ENCODE results near the gene SOCS3. TPM values are rescaled to one million over a fixed set of nuclear protein-coding genes. Genes with fewer than 3 reads are reported as not detected.

The SOCS3 gene
- total and polyA plus RNA-seq, 10 of the 15 experiments (the other 5 are each of a cell fraction or from before 2014, with no cell fraction given): 0.05 to 3.9 (median 1.0) TPM

DNA sequence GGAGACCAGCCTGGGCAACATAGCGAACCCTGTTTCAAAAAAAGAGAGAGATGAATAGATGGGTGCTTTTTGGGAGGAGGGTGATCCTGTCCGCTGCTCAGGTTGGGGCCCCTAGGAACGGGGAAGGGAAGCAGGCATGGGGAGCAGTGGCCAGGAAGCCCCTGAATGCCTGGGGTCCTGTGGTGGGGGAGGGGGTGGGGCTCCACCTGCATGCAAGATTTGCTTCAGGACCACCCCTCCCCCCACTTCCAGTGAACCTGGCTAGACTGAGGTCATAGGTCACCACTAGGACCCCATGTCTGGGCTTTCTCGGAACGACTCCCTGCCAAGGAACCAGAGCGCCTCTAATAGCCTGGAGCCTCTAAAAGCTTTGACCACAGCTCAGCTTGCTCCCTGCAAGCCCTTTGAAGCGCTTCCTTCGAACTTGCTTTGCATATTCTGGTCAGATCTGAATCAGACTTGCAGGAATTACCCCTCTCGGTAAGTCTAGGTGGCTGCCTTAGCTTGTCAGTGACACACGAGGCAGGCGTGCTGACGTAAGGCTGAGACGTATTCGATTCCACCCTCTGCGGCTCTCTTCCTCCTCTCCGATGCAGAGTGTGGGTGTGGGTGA lies 3.7 kb downstream of the SOCS3 start (continued):
- TF ChIP-seq BACH1 (IDR thresholded peaks at IDR 0.05; ENCODE audit: borderline replicate concordance) (peak; percentile 63; the same call in 1 of the 2 replicates), RUNX3 (IDR thresholded peaks at IDR 0.05; ENCODE audit: low read length) (peak; percentile 94), NR2F1 (conservative IDR thresholded peaks at IDR 0.05) (peak; percentile 99), SIN3A (IDR thresholded peaks at IDR 0.05; ENCODE audit: low read depth, low read length) (no peak), TCF3 (IDR thresholded peaks at IDR 0.05; ENCODE audit: borderline replicate concordance, insufficient read depth, low read depth, low read length) (peak; percentile 85), ATF7 (IDR thresholded peaks at IDR 0.05; ENCODE audit: low read depth) (peak; percentile 94), TARDBP (IDR thresholded peaks at IDR 0.05; ENCODE audit: borderline replicate concordance) (no peak), CHD2 (IDR thresholded peaks at IDR 0.05; ENCODE audit: borderline replicate concordance, low read depth, low read length) (peak; percentile 90), POLR2A (IDR thresholded peaks at IDR 0.05; ENCODE audit: low read depth, low read length) (peak; percentile 66), POLR2AphosphoS5 (IDR thresholded peaks at IDR 0.05; ENCODE audit: low read length) (peak; percentile 91), JUNB (IDR thresholded peaks at IDR 0.05) (peak; percentile 70), PAX5 (IDR thresholded peaks at IDR 0.05; ENCODE audit: borderline replicate concordance, low read depth, low read length) (peak; percentile 95), EP300 (IDR thresholded peaks at IDR 0.05; ENCODE audit: borderline replicate concordance in 1 of 2, control insufficient read depth in 1 of 2, low read depth in 2 of 2, low read length in 2 of 2) (peak; percentile 98 to 99), TBL1XR1 (IDR thresholded peaks at IDR 0.05; ENCODE audit: low read depth, low read length) (peak; percentile 78; the same call in 1 of the 2 replicates), POLR2AphosphoS2 (IDR thresholded peaks at IDR 0.05; ENCODE audit: low read depth, low read length) (0 out of 2 replicates have a peak, but pooled peaks have one; percentile 45), SMAD1 (IDR thresholded peaks at IDR 0.05; ENCODE audit: low read depth, partially characterized antibody) (peak; percentile 44), MEF2A (IDR thresholded peaks at IDR 0.05; ENCODE audit: insufficient read depth, low read depth, low read length) (peak; percentile 70; the same call in 1 of the 2 replicates), BHLHE40 (IDR thresholded peaks at IDR 0.05; ENCODE audit: borderline replicate concordance in 1 of 2, low read depth in 2 of 2, low read length in 1 of 2) (peak; percentile 87 to 91), NR2C2 (IDR thresholded peaks at IDR 0.05; ENCODE audit: borderline replicate concordance, control insufficient read depth, insufficient read length, low read depth) (peak; percentile 58), IKZF1 (conservative IDR thresholded peaks at IDR 0.05) (peak; percentile 96), SMC3 (IDR thresholded peaks at IDR 0.05; ENCODE audit: borderline replicate concordance, low read length) (peak; percentile 42; the same call in 1 of the 2 replicates), IKZF2 (IDR thresholded peaks at IDR 0.05) (peak; percentile 97 to 98)
- TF ChIP-seq, protein P1, sequence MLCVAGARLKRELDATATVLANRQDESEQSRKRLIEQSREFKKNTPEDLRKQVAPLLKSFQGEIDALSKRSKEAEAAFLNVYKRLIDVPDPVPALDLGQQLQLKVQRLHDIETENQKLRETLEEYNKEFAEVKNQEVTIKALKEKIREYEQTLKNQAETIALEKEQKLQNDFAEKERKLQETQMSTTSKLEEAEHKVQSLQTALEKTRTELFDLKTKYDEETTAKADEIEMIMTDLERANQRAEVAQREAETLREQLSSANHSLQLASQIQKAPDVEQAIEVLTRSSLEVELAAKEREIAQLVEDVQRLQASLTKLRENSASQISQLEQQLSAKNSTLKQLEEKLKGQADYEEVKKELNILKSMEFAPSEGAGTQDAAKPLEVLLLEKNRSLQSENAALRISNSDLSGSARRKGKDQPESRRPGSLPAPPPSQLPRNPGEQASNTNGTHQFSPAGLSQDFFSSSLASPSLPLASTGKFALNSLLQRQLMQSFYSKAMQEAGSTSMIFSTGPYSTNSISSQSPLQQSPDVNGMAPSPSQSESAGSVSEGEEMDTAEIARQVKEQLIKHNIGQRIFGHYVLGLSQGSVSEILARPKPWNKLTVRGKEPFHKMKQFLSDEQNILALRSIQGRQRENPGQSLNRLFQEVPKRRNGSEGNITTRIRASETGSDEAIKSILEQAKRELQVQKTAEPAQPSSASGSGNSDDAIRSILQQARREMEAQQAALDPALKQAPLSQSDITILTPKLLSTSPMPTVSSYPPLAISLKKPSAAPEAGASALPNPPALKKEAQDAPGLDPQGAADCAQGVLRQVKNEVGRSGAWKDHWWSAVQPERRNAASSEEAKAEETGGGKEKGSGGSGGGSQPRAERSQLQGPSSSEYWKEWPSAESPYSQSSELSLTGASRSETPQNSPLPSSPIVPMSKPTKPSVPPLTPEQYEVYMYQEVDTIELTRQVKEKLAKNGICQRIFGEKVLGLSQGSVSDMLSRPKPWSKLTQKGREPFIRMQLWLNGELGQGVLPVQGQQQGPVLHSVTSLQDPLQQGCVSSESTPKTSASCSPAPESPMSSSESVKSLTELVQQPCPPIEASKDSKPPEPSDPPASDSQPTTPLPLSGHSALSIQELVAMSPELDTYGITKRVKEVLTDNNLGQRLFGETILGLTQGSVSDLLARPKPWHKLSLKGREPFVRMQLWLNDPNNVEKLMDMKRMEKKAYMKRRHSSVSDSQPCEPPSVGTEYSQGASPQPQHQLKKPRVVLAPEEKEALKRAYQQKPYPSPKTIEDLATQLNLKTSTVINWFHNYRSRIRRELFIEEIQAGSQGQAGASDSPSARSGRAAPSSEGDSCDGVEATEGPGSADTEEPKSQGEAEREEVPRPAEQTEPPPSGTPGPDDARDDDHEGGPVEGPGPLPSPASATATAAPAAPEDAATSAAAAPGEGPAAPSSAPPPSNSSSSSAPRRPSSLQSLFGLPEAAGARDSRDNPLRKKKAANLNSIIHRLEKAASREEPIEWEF (IDR thresholded peaks at IDR 0.05; ENCODE audit: insufficient replicate concordance, low read depth, low read length): peak; percentile 40
- TF ChIP-seq, protein P2, sequence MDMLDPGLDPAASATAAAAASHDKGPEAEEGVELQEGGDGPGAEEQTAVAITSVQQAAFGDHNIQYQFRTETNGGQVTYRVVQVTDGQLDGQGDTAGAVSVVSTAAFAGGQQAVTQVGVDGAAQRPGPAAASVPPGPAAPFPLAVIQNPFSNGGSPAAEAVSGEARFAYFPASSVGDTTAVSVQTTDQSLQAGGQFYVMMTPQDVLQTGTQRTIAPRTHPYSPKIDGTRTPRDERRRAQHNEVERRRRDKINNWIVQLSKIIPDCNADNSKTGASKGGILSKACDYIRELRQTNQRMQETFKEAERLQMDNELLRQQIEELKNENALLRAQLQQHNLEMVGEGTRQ (IDR thresholded peaks at IDR 0.05; ENCODE audit: borderline replicate concordance, low read depth, low read length): no peak
- TF ChIP-seq, protein P3, sequence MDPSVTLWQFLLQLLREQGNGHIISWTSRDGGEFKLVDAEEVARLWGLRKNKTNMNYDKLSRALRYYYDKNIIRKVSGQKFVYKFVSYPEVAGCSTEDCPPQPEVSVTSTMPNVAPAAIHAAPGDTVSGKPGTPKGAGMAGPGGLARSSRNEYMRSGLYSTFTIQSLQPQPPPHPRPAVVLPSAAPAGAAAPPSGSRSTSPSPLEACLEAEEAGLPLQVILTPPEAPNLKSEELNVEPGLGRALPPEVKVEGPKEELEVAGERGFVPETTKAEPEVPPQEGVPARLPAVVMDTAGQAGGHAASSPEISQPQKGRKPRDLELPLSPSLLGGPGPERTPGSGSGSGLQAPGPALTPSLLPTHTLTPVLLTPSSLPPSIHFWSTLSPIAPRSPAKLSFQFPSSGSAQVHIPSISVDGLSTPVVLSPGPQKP (IDR thresholded peaks at IDR 0.05; ENCODE audit: low read depth, low read length): no peak
